Stimulated activated CD8-positive, alpha-beta memory T cell treated with anti-CD3 and anti-CD28 coated beads, Interleukin-15, amount 100 ng/mL, for 1 hour (primary cell): ENCODE measurements around the gene CRIP1.

Source experiments
- DNase-seq: peaks from one replicate; pipeline ENCODE4 v3.0.0-alpha.2; 2020; ENCODE audit warnings: low read depth

Gene CRIP1

GRCh38 chr14:105450864-105451720, 35.6 kb upstream of the CRIP1 start:
- DNase-seq, result no peak

- no peak for DNase-seq
Observed at GRCh38 chr14:105452963-105453362, 33.7 kb upstream of the CRIP1 start.

- DNase-seq, result no peak
Observed at GRCh38 chr14:105453847-105454246, 32.8 kb upstream of the CRIP1 start.

GRCh38 chr14:105455086-105455640, 31.5 kb upstream of the CRIP1 start:
- no peak for DNase-seq

- DNase-seq, result no peak
Observed at GRCh38 chr14:105455766-105456660, 30.7 kb upstream of the CRIP1 start.

- no peak for DNase-seq
Observed at GRCh38 chr14:105456736-105457617, 29.7 kb upstream of the CRIP1 start.

GRCh38 chr14:105458010-105458409, 28.7 kb upstream of the CRIP1 start:
- no peak for DNase-seq

- no peak for DNase-seq
Observed at GRCh38 chr14:105458571-105458970, 28.1 kb upstream of the CRIP1 start.

GRCh38 chr14:105460116-105460515, 26.6 kb upstream of the CRIP1 start:
- DNase-seq, result no peak

- no peak for DNase-seq
Observed at GRCh38 chr14:105460616-105461015, 26.1 kb upstream of the CRIP1 start.

GRCh38 chr14:105461903-105462302, 24.8 kb upstream of the CRIP1 start:
- DNase-seq, result no peak

- DNase-seq, result no peak
Observed at GRCh38 chr14:105464501-105464900, 22.2 kb upstream of the CRIP1 start.

GRCh38 chr14:105465209-105466031, 21.3 kb upstream of the CRIP1 start:
- no peak for DNase-seq

- DNase-seq, result no peak
Observed at GRCh38 chr14:105466531-105467248, 20.0 kb upstream of the CRIP1 start.

- DNase-seq, result no peak
Observed at GRCh38 chr14:105467249-105467941, 19.3 kb upstream of the CRIP1 start.

- DNase-seq, result no peak
Observed at GRCh38 chr14:105467942-105468471, 18.7 kb upstream of the CRIP1 start.

- no peak for DNase-seq
Observed at GRCh38 chr14:105468621-105469241, 18.0 kb upstream of the CRIP1 start.

GRCh38 chr14:105469456-105470349, 17.0 kb upstream of the CRIP1 start:
- DNase-seq, result no peak
